Smooth muscle cell of the brain vasculature (primary cell): Measurements from ENCODE around the gene OSBPL7.
A peak's percentile ranks its signal among the peaks of the same experiment; 100 is the strongest.

Experiments
- DNase-seq: peaks from one replicate; pipeline ENCODE4 v3.0.0-alpha.2; 2012; ENCODE audit warnings: low read depth, low spot score

OSBPL7 gene

DNA sequence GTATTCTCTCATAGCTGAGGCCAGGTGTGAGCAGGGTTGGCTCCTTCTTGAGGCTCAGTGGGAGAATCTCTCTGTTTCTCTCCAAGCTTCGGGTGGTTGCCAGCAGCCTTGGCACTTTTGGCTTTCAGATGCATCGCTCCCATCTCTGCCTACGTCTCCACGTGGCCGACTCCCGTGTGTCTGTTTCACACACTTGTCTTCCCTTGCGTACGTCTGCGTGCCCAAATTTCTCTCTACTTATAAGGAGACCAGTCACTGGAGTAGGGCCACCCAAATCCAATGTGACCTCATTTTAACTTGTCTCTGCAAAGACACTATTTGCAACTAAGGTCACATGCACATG is 14.7 kb downstream of the OSBPL7 start:
- no peak for DNase-seq

- DNase-seq: no peak
Observed at GRCh38 chr17:47806026-47806912, 15.3 kb downstream of the OSBPL7 start.

GRCh38 chr17:47804461-47804860 is 17.1 kb downstream of the OSBPL7 start:
- DNase-seq: no peak

- DNase-seq: no peak
Observed at GRCh38 chr17:47803751-47804150, 17.8 kb downstream of the OSBPL7 start.

DNA sequence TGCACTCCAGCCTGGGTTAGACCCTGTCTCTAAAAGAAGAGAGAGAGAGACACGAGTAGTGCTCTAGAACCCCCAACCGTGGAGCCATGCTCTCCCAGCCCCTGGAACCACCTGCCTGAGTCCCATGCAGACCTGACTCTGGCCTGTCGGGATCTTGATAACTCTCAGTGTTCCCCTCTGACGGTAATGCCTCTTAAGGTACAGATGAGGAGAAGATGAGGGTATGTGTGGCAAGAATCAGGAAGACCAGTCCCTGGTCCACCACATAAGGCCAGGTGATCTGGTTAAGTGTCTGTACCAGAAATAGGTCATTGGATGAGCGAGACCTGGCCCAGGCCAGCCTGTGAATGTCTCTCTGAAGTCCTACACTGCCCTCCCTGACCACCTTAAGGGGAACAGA is 18.4 kb downstream of the OSBPL7 start:
- no peak for DNase-seq

DNA sequence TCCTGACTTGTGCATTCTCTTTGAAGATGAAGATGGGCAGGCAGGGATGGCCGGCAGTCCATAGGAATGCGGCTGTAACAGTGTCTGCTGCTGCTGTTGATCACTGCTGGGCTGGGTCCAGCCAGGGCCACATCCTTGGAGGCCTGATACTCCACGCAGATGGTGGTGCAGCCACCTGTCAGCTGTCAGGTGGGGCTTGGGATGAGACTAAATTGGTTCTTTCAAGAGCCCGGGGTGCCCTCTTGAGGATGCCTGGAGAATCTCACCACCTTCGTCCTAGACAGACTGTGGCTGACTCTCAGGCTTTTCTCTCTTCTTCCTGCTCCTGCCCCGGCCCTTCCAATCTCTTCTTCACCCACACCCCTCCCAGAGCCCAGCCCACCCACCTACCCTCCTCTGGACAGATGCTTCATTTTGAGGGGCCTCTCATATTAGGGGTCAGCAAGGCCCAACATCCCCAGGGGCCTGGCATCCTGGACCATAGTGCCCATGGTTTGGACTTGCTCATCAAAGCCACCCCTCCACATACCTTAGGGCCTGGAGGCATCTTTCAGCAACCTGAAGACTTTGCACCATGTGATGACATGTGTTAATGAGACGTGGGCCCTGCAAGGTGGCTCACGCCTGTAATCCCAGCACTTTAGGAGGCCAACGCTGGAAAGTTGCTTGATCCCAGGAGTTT is 19.1 kb downstream of the OSBPL7 start:
- peak; percentile 17 for DNase-seq

DNA sequence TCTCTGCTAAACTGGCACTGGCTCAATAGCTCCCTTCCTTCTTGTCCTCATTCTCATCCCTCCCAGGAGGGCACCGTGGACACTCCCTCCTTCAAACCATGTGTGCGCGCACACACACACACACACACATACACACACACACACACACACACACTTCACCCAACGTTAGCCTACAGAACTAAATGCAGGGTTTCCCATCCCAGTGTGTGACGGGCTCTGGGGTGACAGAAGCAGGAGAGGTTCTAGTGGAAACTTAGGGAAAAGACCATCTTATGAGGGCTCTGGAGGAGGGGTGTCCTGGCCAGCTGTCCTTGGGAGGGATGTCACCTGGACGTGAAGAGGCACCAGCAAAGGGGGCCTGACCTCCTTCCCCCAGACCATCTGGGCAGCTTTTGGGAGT is 19.7 kb downstream of the OSBPL7 start:
- DNase-seq: no peak

- no peak for DNase-seq
Observed at GRCh38 chr17:47801176-47801765, 20.3 kb downstream of the OSBPL7 start.

DNA sequence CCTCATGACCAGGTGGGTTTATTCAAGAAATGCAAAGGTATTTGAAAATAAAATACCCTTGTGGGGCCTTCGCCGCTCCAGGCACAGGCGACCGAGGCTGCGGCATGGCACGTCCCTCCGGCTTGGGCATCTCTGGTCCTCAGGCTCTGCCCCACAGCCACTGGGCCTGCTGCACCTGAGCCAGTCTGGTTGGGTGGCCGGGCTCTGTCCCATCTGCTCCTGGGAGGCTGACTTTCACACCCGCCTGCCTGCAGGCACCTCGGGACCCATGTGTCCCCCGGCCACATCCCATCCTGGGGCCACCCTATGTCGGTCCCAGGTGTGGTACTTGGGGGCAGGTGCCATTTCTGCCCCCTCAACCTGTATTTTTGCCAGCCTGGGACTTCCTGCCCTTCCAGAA is 20.9 kb downstream of the OSBPL7 start:
- DNase-seq: no peak

- DNase-seq: no peak
Observed at GRCh38 chr17:47797797-47798196, 23.8 kb downstream of the OSBPL7 start.

DNA sequence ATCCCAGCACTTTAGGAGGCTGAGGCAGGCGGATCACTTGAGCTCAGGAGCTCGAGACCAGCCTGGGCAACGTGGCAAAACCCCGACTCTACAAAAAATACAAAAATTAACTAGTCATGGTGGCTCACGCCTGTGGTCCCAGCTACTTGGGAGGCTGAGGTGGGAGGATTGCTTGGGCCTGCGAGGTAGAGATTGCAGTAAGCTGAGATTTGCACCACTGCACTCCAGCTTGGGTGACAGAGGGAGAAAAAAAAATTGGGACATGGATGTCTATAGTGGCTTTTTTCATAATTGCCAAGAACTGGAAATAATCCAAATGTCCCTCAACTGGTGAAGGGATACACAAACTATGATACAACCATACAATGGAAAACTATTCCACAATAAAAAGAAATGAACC is 28.6 kb downstream of the OSBPL7 start:
- no peak for DNase-seq

- DNase-seq: no peak
Observed at GRCh38 chr17:47792457-47792856, 29.1 kb downstream of the OSBPL7 start.

GRCh38 chr17:47791025-47791424 is 30.6 kb downstream of the OSBPL7 start:
- no peak for DNase-seq

GRCh38 chr17:47789611-47790561 is 31.7 kb downstream of the OSBPL7 start:
- DNase-seq: no peak

GRCh38 chr17:47785538-47786123 is 36.0 kb downstream of the OSBPL7 start:
- no peak for DNase-seq

DNA sequence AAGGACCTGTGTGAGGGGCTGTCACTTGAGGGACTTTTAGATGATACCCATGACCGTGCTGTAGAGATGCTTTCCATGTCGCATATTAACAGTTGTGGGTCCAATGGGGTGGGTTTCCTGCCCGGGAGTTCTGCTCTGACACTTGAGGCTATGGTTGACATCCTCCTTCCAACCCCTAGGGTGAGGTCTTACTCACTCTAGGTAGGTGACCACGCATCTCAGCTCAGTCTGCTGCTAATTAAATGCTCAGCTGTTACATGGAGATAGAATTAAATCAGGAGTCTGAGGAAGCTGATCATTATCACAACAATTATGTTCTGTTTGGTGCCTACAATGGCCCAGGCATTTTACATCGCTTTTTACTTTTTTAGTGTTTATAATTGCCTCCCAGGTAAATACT is 40.2 kb downstream of the OSBPL7 start:
- DNase-seq: no peak

DNA sequence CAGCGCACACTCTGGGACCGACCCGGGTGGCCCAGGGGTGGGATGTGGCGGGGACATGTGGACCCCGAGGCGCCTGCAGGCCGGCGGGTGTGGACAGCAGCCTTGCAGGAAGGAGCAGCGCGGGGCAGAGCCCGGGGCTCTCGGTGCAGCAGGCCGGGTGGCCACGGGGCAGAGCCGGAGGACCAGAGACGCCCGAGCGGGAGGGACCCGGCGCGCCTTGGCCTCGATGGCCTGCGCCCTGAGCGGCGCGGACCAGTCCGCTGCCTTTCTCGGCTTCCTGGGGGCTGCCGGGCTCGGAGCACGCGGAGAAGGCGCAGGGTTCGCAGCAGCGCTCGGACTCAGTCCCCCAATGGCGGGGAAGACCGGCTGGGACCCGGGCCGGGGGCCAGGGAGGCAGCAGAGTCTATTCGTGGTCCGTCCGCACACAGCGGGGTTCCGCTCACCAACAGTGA is 43.4 kb downstream of the OSBPL7 start:
- DNase-seq: no peak

DNA sequence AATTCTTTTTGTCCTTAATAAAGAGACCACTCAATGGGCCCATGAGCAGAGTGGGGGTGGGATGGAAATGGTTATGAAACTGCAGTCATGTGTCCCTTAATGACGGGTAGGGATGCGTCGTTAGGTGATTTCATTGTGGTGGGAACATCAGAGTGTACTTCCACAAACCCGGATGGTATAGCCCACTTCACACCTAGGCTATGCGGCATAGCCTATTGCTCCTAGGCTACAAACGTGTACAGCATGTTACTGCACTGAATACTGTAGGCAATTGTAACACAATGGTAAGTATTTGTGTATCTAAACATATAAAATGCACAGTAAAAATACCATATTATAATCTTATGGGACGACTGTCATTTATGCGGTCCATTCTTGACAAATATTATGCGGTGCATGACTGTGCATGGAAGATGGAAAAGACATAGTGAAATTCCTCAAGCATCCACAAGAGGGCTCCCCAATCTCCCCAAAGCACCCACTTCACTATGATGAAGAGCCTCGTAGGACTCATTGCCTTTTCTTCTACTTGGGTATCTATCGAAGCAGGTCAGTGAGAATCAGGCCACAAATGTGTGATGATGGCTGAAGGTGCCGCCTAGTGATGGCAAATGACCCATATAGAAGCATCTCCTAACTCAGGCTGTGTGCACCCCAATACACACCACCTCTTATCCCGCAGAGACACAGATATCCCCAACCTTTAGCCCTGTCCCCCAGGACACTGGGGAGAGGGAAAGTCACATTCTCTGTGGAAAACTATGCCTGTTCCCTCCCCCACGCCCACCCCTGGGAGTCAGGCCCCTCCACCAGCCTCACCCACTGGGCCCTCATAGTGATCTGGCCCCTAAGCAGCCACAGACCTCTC is 45.0 kb downstream of the OSBPL7 start:
- no peak for DNase-seq

GRCh38 chr17:47774987-47775580 is 46.5 kb downstream of the OSBPL7 start:
- no peak for DNase-seq

DNA sequence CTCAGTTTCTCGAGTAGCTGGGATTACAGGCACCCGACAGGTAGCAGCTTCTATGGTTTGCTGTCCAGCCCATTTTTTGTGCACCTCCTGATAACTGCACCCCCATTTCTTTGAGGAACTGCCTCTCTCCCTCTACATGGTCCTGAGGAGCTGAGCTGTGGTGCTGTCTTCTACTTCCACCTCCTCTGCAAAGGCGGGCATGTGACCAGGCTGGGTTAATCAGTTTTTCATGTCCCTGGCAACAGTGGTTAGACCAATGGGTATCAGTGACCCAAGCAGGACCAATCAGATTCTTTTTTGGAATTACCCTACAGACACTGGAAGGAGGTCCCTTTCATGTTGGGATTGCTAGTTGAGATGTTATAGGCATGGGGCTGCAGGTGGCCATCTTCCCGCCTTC is 47.3 kb downstream of the OSBPL7 start:
- no peak for DNase-seq
